HEK293 (cell line): ENCODE measurements around the gene SLC7A14.

Experiments
- CTCF ChIA-PET: fragments of 350-600 bp; formaldehyde crosslinking; extraction: SDS; loops from one replicate; lab custom pipeline; 2021; ENCODE audit warnings: antibody characterized with exemption; lab: Yijun Ruan, JAX
- POLR2A ChIA-PET: fragments of 300-600 bp; formaldehyde crosslinking; extraction: SDS; loops from one replicate; lab custom pipeline; 2020; ENCODE audit warnings: antibody characterized with exemption, inconsistent platforms; lab: Yijun Ruan, JAX
- H3K27ac ChIP-seq: fragments of 200-500 bp; sonication (Bioruptor generic); 2 replicates; pipeline ENCODE4 v1.5.1; 2014; ENCODE audit warnings: low read depth, low read length, control low read depth, inconsistent platforms; ENCODE audit errors: extremely low read depth
- H3K36me3 ChIP-seq, 2 experiments: fragments of 200-500 bp in 1 of 2; sonication (Bioruptor generic) in 1 of 2; 1 replicate in 1 of 2; 2 replicates in 1 of 2; pipeline ENCODE4 v1.5.1; 2014 to 2017; ENCODE audit warnings: inconsistent platforms in 2 of 2, low read length in 2 of 2; ENCODE audit not compliant: control insufficient read depth in 2 of 2, insufficient read depth in 1 of 2
- H3K4me1 ChIP-seq: fragments of 200-500 bp; sonication (Bioruptor generic); 2 replicates; pipeline ENCODE4 v1.5.1; 2014; ENCODE audit warnings: mild to moderate bottlenecking, low read length, inconsistent platforms; ENCODE audit not compliant: control insufficient read depth, insufficient read depth
- H3K4me3 ChIP-seq: 2 replicates; pipeline ENCODE4 v1.5.1; 2011; ENCODE audit warnings: low read depth, mild to moderate bottlenecking, control low read depth, low read length, moderate library complexity
- H3K9me3 ChIP-seq: fragments of 200-500 bp; sonication (Bioruptor generic); 2 replicates; pipeline ENCODE4 v1.5.1; 2014; ENCODE audit warnings: low read depth, low read length, inconsistent platforms; ENCODE audit not compliant: control insufficient read depth, insufficient read depth
- AEBP2 ChIP-seq: fragments of 450-650 bp; formaldehyde crosslinking; IDR thresholded peaks from 2 replicates; pipeline ENCODE4 v1.5.1; 2016; ENCODE audit warnings: missing biosample characterization, missing genetic modification characterization, borderline replicate concordance
- EGR2 ChIP-seq: fragments of 450-650 bp; formaldehyde crosslinking; IDR thresholded peaks from 2 replicates; pipeline ENCODE4 v1.5.1; 2016; ENCODE audit warnings: low read depth, missing biosample characterization, missing genetic modification characterization
- RBAK ChIP-seq: fragments of 450-650 bp; formaldehyde crosslinking; IDR thresholded peaks from 2 replicates; pipeline ENCODE4 v1.5.1; 2016; ENCODE audit warnings: missing biosample characterization, missing genetic modification characterization
- REST ChIP-seq: fragments of 450-650 bp; formaldehyde crosslinking; IDR thresholded peaks from 2 replicates; pipeline ENCODE4 v1.5.1; 2016; ENCODE audit warnings: missing biosample characterization, missing genetic modification characterization
- SP7 ChIP-seq: fragments of 450-650 bp; formaldehyde crosslinking; IDR thresholded peaks from 2 replicates; pipeline ENCODE4 v1.5.1; 2016; ENCODE audit warnings: missing biosample characterization, missing genetic modification characterization
- YY2 ChIP-seq: fragments of 450-650 bp; formaldehyde crosslinking; IDR thresholded peaks from 2 replicates; pipeline ENCODE4 v1.5.1; 2016; ENCODE audit warnings: missing biosample characterization, missing genetic modification characterization
- ZFHX2 ChIP-seq: fragments of 450-650 bp; formaldehyde crosslinking; conservative IDR thresholded peaks from 2 replicates; pipeline ENCODE4 v1.5.1; 2016; ENCODE audit warnings: missing biosample characterization, missing genetic modification characterization
- ZNF114 ChIP-seq: fragments of 450-650 bp; formaldehyde crosslinking; IDR thresholded peaks from 2 replicates; pipeline ENCODE4 v1.5.0; 2017; ENCODE audit warnings: missing biosample characterization, missing genetic modification characterization
- ZNF138 ChIP-seq: fragments of 450-650 bp; formaldehyde crosslinking; IDR thresholded peaks from 2 replicates; pipeline ENCODE4 v1.5.1; 2016; ENCODE audit warnings: missing biosample characterization, missing genetic modification characterization, borderline replicate concordance
- ZNF140 ChIP-seq: fragments of 450-650 bp; formaldehyde crosslinking; IDR thresholded peaks from 2 replicates; pipeline ENCODE4 v1.5.1; 2016; ENCODE audit warnings: missing biosample characterization, missing genetic modification characterization
- ZNF398 ChIP-seq: fragments of 450-650 bp; formaldehyde crosslinking; IDR thresholded peaks from 2 replicates; pipeline ENCODE4 v1.5.1; 2017; ENCODE audit warnings: missing biosample characterization, missing genetic modification characterization
- ZNF48 ChIP-seq: fragments of 450-650 bp; formaldehyde crosslinking; IDR thresholded peaks from 2 replicates; pipeline ENCODE4 v1.5.1; 2016; ENCODE audit warnings: missing biosample characterization, missing genetic modification characterization
- ZNF530 ChIP-seq: fragments of 450-650 bp; formaldehyde crosslinking; IDR thresholded peaks from 2 replicates; pipeline ENCODE4 v1.5.1; 2016; ENCODE audit warnings: low read depth, missing biosample characterization, missing genetic modification characterization
- ZNF544 ChIP-seq: fragments of 450-650 bp; formaldehyde crosslinking; IDR thresholded peaks from 2 replicates; pipeline ENCODE4 v1.5.0; 2017; ENCODE audit warnings: missing biosample characterization, missing genetic modification characterization
- ZNF571 ChIP-seq: fragments of 450-650 bp; formaldehyde crosslinking; IDR thresholded peaks from 2 replicates; pipeline ENCODE4 v1.5.0; 2017; ENCODE audit warnings: missing biosample characterization, missing genetic modification characterization
- ZNF626 ChIP-seq: fragments of 450-650 bp; sonication (Bioruptor Pico); formaldehyde crosslinking; IDR thresholded peaks from 2 replicates; pipeline ENCODE4 v1.5.1; 2018; ENCODE audit warnings: missing biosample characterization, missing genetic modification characterization, inconsistent platforms
- ZNF768 ChIP-seq: fragments of 450-650 bp; formaldehyde crosslinking; IDR thresholded peaks from 2 replicates; pipeline ENCODE4 v1.5.1; 2018; ENCODE audit warnings: missing biosample characterization, mild to moderate bottlenecking, missing genetic modification characterization
- ZNF843 ChIP-seq: fragments of 450-650 bp; formaldehyde crosslinking; IDR thresholded peaks from 2 replicates; pipeline ENCODE4 v1.5.1; 2016; ENCODE audit warnings: missing biosample characterization, missing genetic modification characterization
- ZSCAN16 ChIP-seq: fragments of 450-650 bp; formaldehyde crosslinking; IDR thresholded peaks from 2 replicates; pipeline ENCODE4 v1.5.1; 2016; ENCODE audit warnings: missing biosample characterization, missing genetic modification characterization
- ZSCAN23 ChIP-seq: fragments of 450-650 bp; formaldehyde crosslinking; IDR thresholded peaks from 2 replicates; pipeline ENCODE4 v1.5.1; 2016; ENCODE audit warnings: missing biosample characterization, missing genetic modification characterization
- TF ChIP-seq, protein P1 (sequence below): fragments of 450-650 bp; formaldehyde crosslinking; IDR thresholded peaks from 2 replicates; pipeline ENCODE4 v1.5.1; 2016; ENCODE audit warnings: missing biosample characterization, missing genetic modification characterization
- TF ChIP-seq, protein P2 (sequence below): fragments of 450-650 bp; formaldehyde crosslinking; IDR thresholded peaks from 2 replicates; pipeline ENCODE4 v1.5.1; 2016; ENCODE audit warnings: missing biosample characterization, missing genetic modification characterization

The SLC7A14 gene

GRCh38 chr3:170431054-170431453 is 154.8 kb downstream of the SLC7A14 start:
- H3K4me3 ChIP-seq = no peak overlapping the region
- POLR2A ChIA-PET = no interaction called here

DNA sequence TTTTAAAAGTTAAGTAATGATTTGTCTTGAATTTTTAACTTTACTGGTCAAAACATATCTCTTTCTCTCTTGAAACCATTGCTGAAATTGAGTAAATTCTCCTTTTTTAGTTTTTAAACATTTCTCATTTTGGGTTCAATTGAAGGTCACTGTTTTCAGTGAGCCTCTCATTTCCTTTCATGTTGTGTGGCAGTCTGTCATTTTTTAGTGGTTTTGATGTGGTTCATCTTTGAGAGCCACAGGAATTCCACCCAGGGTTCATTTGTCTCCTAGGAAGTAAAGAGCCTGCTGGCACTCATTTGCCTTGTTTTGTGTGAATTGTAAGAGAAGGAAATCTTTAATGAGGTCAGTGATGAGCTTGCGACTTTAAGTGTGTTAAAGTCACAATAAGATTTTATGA is 156.8 kb downstream of the SLC7A14 start:
- no peaks in the 10 kb centered on the region for H3K36me3 ChIP-seq
- ChIA-PET CTCF (interaction anchor here (0.6 kb wide), 1 partner anchor 14 kb away, joined by 5 read pairs; no protein-coding TSS in a partner anchor), POLR2A (no interaction called here)
- TF ChIP-seq ZNF626 (tag by site-specific recombination) (no peak), ZNF530 (tag by site-specific recombination) (no peak), YY2 (tag by site-specific recombination) (no peak), ZFHX2 (tag by site-specific recombination) (no peak), ZSCAN23 (tag by site-specific recombination) (no peak), SP7 (no peak), ZNF544 (no peak), ZNF398 (no peak), ZNF843 (tag by site-specific recombination) (no peak), RBAK (no peak), ZNF768 (tag by site-specific recombination) (no peak), ZNF48 (tag by site-specific recombination) (no peak), ZNF571 (tag by site-specific recombination) (no peak)
- TF ChIP-seq, protein P1, sequence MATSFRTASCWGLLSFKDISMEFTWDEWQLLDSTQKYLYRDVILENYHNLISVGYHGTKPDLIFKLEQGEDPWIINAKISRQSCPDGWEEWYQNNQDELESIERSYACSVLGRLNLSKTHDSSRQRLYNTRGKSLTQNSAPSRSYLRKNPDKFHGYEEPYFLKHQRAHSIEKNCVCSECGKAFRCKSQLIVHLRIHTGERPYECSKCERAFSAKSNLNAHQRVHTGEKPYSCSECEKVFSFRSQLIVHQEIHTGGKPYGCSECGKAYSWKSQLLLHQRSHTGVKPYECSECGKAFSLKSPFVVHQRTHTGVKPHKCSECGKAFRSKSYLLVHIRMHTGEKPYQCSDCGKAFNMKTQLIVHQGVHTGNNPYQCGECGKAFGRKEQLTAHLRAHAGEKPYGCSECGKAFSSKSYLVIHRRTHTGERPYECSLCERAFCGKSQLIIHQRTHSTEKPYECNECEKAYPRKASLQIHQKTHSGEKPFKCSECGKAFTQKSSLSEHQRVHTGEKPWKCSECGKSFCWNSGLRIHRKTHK (tag by site-specific recombination) = no peak
- H3K27ac ChIP-seq = no peak overlapping the region
- H3K4me1 ChIP-seq = no peaks in the 10 kb centered on the region
- H3K4me3 ChIP-seq = no peak overlapping the region
- no peaks in the 10 kb centered on the region for H3K9me3 ChIP-seq

More at GRCh38 chr3:170431054-170431453, 154.8 kb downstream of the SLC7A14 start:
- TF ChIP-seq AEBP2 (tag by site-specific recombination) = no peak
- CTCF ChIA-PET = interaction anchor here (0.7 to 3.6 kb wide), 2 partner anchors 17 to 1339 kb away, joined by 3 to 20 read pairs; no protein-coding TSS in a partner anchor
- Histone ChIP-seq H3K36me3 (no peaks in the 10 kb centered on the region), H3K4me1 (no peaks in the 10 kb centered on the region), H3K9me3 (no peaks in the 10 kb centered on the region), H3K27ac (no peak overlapping the region)

DNA sequence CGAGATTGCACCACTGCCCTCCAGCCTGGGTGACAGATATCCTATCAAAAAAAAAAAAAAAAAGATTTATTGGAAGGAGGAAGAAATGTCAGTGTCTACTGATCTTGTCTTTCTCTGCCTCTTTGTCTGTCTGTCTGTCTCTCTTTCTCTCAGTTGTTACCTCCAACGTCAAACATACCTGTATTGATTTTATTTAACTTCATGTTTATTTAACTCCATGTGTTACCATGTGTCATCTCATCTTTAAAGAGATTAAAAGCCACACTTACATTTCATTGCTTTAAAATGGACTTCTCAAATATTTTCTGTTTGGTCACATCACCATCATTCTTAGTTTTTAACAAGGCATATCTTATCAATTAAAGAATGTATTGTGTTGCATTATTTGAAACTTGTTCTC is 157.8 kb downstream of the SLC7A14 start:
- Histone ChIP-seq H3K4me1 (no peaks in the 10 kb centered on the region), H3K27ac (no peak overlapping the region), H3K9me3 (no peaks in the 10 kb centered on the region), H3K4me3 (no peak overlapping the region), H3K36me3 (no peaks in the 10 kb centered on the region)
- CTCF ChIA-PET = no interaction called here
- POLR2A ChIA-PET = no interaction called here
- TF ChIP-seq ZNF140 (tag by site-specific recombination) = no peak
- TF ChIP-seq ZNF114 = no peak
- no peak for TF ChIP-seq EGR2 (tag by site-specific recombination)
- no peak for TF ChIP-seq ZSCAN16
- no peak for TF ChIP-seq REST
- no peak for TF ChIP-seq ZNF138 (tag by site-specific recombination)
- TF ChIP-seq, protein P2, sequence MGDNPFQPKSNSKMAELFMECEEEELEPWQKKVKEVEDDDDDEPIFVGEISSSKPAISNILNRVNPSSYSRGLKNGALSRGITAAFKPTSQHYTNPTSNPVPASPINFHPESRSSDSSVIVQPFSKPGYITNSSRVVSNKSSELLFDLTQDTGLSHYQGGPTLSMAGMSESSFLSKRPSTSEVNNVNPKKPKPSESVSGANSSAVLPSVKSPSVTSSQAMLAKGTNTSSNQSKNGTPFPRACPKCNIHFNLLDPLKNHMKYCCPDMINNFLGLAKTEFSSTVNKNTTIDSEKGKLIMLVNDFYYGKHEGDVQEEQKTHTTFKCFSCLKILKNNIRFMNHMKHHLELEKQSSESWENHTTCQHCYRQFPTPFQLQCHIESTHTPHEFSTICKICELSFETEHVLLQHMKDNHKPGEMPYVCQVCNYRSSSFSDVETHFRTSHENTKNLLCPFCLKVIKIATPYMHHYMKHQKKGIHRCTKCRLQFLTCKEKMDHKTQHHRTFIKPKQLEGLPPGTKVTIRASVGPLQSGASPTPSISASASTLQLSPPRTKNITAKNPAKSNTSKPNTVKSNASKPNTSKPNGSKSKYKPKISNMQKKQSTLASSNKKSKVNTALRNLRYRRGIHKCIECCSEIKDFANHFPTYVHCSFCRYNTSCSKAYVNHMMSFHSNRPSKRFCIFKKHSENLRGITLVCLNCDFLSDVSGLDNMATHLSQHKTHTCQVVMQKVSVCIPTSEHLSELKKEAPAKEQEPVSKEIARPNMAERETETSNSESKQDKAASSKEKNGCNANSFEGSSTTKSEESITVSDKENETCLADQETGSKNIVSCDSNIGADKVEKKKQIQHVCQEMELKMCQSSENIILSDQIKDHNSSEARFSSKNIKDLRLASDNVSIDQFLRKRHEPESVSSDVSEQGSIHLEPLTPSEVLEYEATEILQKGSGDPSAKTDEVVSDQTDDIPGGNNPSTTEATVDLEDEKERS (tag by site-specific recombination) = no peak
